HepG2 (cell line): Measurements from ENCODE around the gene GGTA1. TPM values are rescaled to one million over a fixed set of nuclear protein-coding genes. Genes with fewer than 3 reads are reported as not detected.

ENCODE experiments used
- ATAC-seq: fragments of 200-7000 bp; cut with Tn5 transposase; 3 replicates; pipeline ENCODE4 v1.9.1; 2020; ENCODE audit warnings: mild to moderate bottlenecking, moderate library complexity
- BruUV-seq: library from RNA; stranded (reverse); fragments of 400-500 nt; replicated peaks from 2 replicates; lab custom pipeline; 2021; lab: Mats Ljungman, UMichigan
- CTCF ChIA-PET: fragments of 300-600 bp; formaldehyde crosslinking; extraction: SDS; loops from one replicate; lab custom pipeline; 2021; ENCODE audit warnings: low total read pairs, inconsistent platforms, low intra/inter-chr PET ratio; lab: Yijun Ruan, JAX
- POLR2A ChIA-PET: fragments of 350-600 bp; sonication (Branson Sonifier 250); formaldehyde crosslinking; loops from one replicate; lab custom pipeline; 2020; ENCODE audit warnings: antibody characterized with exemption, inconsistent platforms; lab: Yijun Ruan, JAX
- DNase-seq: peaks from one replicate; pipeline ENCODE4 v3.0.0-alpha.2; 2015; ENCODE audit warnings: low spot score
- FAIRE-seq: peaks from 3 replicates; lab custom pipeline; 2011; peaks lifted over from hg19 to GRCh38; lab: Jason Lieb, UNC
- H2AFZ ChIP-seq: one replicate; pipeline ENCODE4 v1.6.1; 2011; ENCODE audit warnings: low read length, inconsistent platforms
- H3K27ac ChIP-seq: fragments of 300-600 bp; 3 replicates; pipeline ENCODE4 v1.8.0; 2011; ENCODE audit warnings: mixed run types, mild to moderate bottlenecking, mixed read lengths, low read length, inconsistent platforms; ENCODE audit not compliant: insufficient read depth; ENCODE audit errors: extremely low read length
- H3K27me3 ChIP-seq, 2 experiments: fragments of 200-600 bp in 1 of 2; 2 replicates in 1 of 2; 3 replicates in 1 of 2; pipeline versions ENCODE4 v1.6.0 to v1.8.0; 2011; ENCODE audit warnings: low read length in 2 of 2, mild to moderate bottlenecking in 2 of 2, moderate library complexity in 2 of 2, inconsistent platforms in 1 of 2; ENCODE audit not compliant: insufficient read depth in 2 of 2, control insufficient read depth in 1 of 2
- H3K36me3 ChIP-seq, 2 experiments: fragments of 200-600 bp in 1 of 2; replicated peaks in 1 of 2; 2 replicates in 1 of 2; 3 replicates in 1 of 2; pipeline versions ENCODE4 v1.5.1 to v1.8.0; 2011; ENCODE audit warnings: low read length in 2 of 2, inconsistent platforms in 1 of 2; ENCODE audit not compliant: insufficient read depth in 2 of 2, control insufficient read depth in 1 of 2
- H3K4me1 ChIP-seq: 2 replicates; pipeline ENCODE4 v1.5.1; 2012; ENCODE audit warnings: low read length, inconsistent platforms; ENCODE audit not compliant: insufficient read depth
- H3K4me2 ChIP-seq: 2 replicates; pipeline ENCODE4 v1.6.0; 2011; ENCODE audit warnings: low read depth, low read length, inconsistent platforms
- H3K4me3 ChIP-seq, 3 experiments: fragments of 200-600 bp in 1 of 3; sonication (generic), shearing (Covaris generic) in 1 of 3; replicated peaks in 1 of 3; 2 replicates each; pipeline ENCODE4 v1.5.1; 2011 to 2016; ENCODE audit warnings: low read length in 3 of 3, inconsistent platforms in 2 of 3, low read depth in 2 of 3, mild to moderate bottlenecking in 2 of 3, control low read depth in 1 of 3, mixed read lengths in 1 of 3; ENCODE audit not compliant: insufficient read depth in 1 of 3
- H3K79me2 ChIP-seq: one replicate; pipeline ENCODE4 v1.6.1; 2011; ENCODE audit warnings: low read length, inconsistent platforms; ENCODE audit not compliant: insufficient read depth
- H3K9ac ChIP-seq: 2 replicates; pipeline ENCODE4 v1.6.0; 2011; ENCODE audit warnings: mild to moderate bottlenecking, low read depth, low read length, inconsistent platforms; ENCODE audit not compliant: insufficient read depth
- H3K9me3 ChIP-seq: 2 replicates; pipeline ENCODE4 v1.5.1; 2012; ENCODE audit warnings: mild to moderate bottlenecking, low read length
- H4K20me1 ChIP-seq: 2 replicates; pipeline ENCODE4 v1.6.0; 2011; ENCODE audit warnings: inconsistent platforms, mild to moderate bottlenecking, low read length, moderate library complexity; ENCODE audit not compliant: insufficient read depth
- MAFG ChIP-seq: sonication (generic); formaldehyde crosslinking; IDR thresholded peaks from 2 replicates; pipeline ENCODE4 v1.5.1; 2020; ENCODE audit warnings: mild to moderate bottlenecking, missing genetic modification reagents
- ZNF224 ChIP-seq: sonication (generic); formaldehyde crosslinking; IDR thresholded peaks from 2 replicates; pipeline ENCODE4 v1.5.0; 2020; ENCODE audit warnings: mild to moderate bottlenecking, missing genetic modification reagents
- ZSCAN30 ChIP-seq: sonication (generic); formaldehyde crosslinking; IDR thresholded peaks from 2 replicates; pipeline ENCODE4 v1.5.0; 2020; ENCODE audit warnings: mild to moderate bottlenecking, missing genetic modification reagents
- WGBS: methylation state at CpG from one replicate; pipeline ENCODE4 v1.1.6; 2017; ENCODE audit warnings: low lambda C conversion rate; 5-methylcytosine and 5-hydroxymethylcytosine counted together
- in situ Hi-C: cut with HindIII; loops from 2 replicates; pipeline ENCODE4 v1.10.0; 2017; ENCODE audit warnings: low pct_unique_long_range_greater_than_20kb; ENCODE audit not compliant: extremely low pct_ligation_motif_present
- intact Hi-C: fragments of 100-400 bp; cut with micrococcal nuclease; formaldehyde crosslinking; loops from one replicate; pipeline ENCODE4 v1.10.0; 2022; ENCODE audit not compliant: unreplicated experiment
- polyA plus RNA-seq, 8 experiments: library from polyadenylated mRNA; depleted of rRNA in 3 of 8; stranded (reverse) in 7 of 8; unstranded in 1 of 8; fragments of >200 nt; fragmentation: Illumina TruSeq in 4 of 8; extraction: Trizol in 4 of 8; gene quantifications; 2 replicates each; pipeline versions ENCODE4 v1.2.1 to v1.2.3, GENCODE V29; 2011 to 2016; ENCODE audit warnings: low read depth in 4 of 8, missing spikeins in 1 of 8, mixed read lengths in 1 of 8; ENCODE audit not compliant: insufficient read depth in 1 of 8
- total RNA-seq, 5 experiments: library from RNA; depleted of rRNA; stranded (reverse); fragments of >200 nt; fragmentation: Illumina TruSeq; extraction: Trizol; gene quantifications; 2 replicates each; pipeline ENCODE4 v1.2.3, GENCODE V29; 2016; ENCODE audit warnings: low read depth in 1 of 5
- TF ChIP-seq, protein P1 (sequence below): sonication (generic); formaldehyde crosslinking; IDR thresholded peaks from 2 replicates; pipeline ENCODE4 v1.4.0; 2020; ENCODE audit warnings: mild to moderate bottlenecking, missing genetic modification reagents, borderline replicate concordance
- TF ChIP-seq, protein P2 (sequence below): IDR thresholded peaks from 2 replicates; pipeline ENCODE4 v1.6.1; 2016; ENCODE audit warnings: mild to moderate bottlenecking
- TF ChIP-seq, protein P3 (sequence below), 2 experiments: fragments of 450-650 bp in 1 of 2; sonication (generic) in 1 of 2; formaldehyde crosslinking in 1 of 2; IDR thresholded peaks; 2 replicates each; pipeline versions ENCODE4 v1.6.1 to v1.8.0; 2016 to 2022; ENCODE audit warnings: antibody characterized with exemption in 1 of 2, mild to moderate bottlenecking in 1 of 2, missing genetic modification reagents in 1 of 2

The GGTA1 gene
- total and polyA plus RNA-seq, 2 of the 13 experiments (the other 11 are each of a cell fraction or from before 2014, with no cell fraction given), result not detected

DNA sequence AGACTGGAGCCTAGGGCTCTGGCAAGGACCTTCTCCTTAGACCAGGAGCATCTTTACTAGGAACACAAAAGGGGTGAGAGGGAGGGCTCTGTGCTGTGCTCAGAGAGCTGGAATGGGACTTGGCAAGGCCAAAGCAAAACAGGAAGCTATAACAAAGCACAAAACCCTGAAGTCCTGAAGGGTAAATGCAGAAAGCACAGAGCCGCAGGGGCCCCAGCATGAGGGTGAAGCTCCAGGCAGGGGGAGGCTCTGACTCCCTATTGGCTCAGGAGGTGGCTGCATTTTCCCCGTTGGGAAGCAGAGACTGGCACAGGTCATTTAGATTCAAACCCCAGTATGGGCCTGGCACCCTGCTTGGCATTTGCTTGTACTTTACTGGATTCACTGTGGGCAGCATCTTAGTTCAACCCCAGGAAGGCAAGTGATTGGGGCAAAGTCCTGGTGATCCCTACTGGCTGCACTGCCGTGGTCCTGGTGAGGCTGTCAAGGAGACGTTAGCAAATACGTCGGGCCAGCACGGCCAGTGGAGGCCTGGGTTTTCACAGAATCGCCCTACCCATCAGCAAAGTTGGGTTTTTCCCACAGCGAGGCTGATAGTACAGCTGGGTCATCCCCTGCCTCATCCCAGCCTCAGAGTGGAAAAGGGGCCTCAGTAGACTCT is 46.3 kb downstream of the GGTA1 start (continued):
- TF ChIP-seq, protein P1, sequence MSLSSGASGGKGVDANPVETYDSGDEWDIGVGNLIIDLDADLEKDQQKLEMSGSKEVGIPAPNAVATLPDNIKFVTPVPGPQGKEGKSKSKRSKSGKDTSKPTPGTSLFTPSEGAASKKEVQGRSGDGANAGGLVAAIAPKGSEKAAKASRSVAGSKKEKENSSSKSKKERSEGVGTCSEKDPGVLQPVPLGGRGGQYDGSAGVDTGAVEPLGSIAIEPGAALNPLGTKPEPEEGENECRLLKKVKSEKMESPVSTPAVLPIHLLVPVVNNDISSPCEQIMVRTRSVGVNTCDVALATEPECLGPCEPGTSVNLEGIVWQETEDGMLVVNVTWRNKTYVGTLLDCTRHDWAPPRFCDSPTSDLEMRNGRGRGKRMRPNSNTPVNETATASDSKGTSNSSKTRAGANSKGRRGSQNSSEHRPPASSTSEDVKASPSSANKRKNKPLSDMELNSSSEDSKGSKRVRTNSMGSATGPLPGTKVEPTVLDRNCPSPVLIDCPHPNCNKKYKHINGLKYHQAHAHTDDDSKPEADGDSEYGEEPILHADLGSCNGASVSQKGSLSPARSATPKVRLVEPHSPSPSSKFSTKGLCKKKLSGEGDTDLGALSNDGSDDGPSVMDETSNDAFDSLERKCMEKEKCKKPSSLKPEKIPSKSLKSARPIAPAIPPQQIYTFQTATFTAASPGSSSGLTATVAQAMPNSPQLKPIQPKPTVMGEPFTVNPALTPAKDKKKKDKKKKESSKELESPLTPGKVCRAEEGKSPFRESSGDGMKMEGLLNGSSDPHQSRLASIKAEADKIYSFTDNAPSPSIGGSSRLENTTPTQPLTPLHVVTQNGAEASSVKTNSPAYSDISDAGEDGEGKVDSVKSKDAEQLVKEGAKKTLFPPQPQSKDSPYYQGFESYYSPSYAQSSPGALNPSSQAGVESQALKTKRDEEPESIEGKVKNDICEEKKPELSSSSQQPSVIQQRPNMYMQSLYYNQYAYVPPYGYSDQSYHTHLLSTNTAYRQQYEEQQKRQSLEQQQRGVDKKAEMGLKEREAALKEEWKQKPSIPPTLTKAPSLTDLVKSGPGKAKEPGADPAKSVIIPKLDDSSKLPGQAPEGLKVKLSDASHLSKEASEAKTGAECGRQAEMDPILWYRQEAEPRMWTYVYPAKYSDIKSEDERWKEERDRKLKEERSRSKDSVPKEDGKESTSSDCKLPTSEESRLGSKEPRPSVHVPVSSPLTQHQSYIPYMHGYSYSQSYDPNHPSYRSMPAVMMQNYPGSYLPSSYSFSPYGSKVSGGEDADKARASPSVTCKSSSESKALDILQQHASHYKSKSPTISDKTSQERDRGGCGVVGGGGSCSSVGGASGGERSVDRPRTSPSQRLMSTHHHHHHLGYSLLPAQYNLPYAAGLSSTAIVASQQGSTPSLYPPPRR (CRISPR knock-in tag), result no peak
- TF ChIP-seq, protein P2, sequence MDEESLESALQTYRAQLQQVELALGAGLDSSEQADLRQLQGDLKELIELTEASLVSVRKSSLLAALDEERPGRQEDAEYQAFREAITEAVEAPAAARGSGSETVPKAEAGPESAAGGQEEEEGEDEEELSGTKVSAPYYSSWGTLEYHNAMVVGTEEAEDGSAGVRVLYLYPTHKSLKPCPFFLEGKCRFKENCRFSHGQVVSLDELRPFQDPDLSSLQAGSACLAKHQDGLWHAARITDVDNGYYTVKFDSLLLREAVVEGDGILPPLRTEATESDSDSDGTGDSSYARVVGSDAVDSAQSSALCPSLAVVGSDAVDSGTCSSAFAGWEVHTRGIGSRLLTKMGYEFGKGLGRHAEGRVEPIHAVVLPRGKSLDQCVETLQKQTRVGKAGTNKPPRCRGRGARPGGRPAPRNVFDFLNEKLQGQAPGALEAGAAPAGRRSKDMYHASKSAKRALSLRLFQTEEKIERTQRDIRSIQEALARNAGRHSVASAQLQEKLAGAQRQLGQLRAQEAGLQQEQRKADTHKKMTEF, result no peak

DNA sequence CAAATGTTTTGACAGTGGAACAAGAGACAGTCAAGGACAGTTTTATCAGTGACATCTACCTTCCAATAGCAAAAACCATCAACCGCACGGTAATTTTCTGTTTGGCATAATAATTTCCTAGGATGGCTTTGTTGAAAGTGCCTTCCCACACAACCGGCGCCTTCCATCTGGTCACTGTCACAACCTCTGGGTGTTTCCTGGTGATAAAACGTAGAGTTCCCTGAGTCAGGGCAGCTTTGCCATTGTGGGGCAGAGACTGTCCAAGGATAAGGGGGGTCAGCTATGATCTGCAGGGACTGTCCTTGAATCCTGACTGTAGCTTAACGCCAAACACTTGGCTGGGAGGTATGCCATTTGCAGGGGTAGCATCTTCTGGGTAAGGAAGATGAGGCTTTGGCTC is 47.6 kb downstream of the GGTA1 start:
- no peak overlapping the region for H3K9ac ChIP-seq
- no peaks in the 10 kb centered on the region for H3K9me3 ChIP-seq
- FAIRE-seq (no peak), ATAC-seq (no peak), DNase-seq (no peak)
- 58% methylated on average over 6 of the region's 6 CpGs for WGBS
- H3K27ac ChIP-seq, result no peak overlapping the region
- H3K4me1 ChIP-seq, result no peaks in the 10 kb centered on the region
- no peaks in the 10 kb centered on the region for H3K36me3 ChIP-seq
- ChIA-PET POLR2A (no interaction called here), CTCF (no interaction called here)
- in situ Hi-C loops, result no loop called here
- peaks cover 2 to 14% of the 10 kb centered on the region in 2 experiments; a peak in 1 of 5 replicates for H3K27me3 ChIP-seq
- no peaks in the 10 kb centered on the region for H4K20me1 ChIP-seq
- intact Hi-C loops, result no loop called here
- no peaks in the 10 kb centered on the region for H3K79me2 ChIP-seq
- no TSS peak for BruUV-seq
- no peak overlapping the region for H3K4me3 ChIP-seq
- no peak overlapping the region for H2AFZ ChIP-seq
- no peak overlapping the region for H3K4me2 ChIP-seq
- no peak for TF ChIP-seq ZSCAN30
- TF ChIP-seq, protein P3, sequence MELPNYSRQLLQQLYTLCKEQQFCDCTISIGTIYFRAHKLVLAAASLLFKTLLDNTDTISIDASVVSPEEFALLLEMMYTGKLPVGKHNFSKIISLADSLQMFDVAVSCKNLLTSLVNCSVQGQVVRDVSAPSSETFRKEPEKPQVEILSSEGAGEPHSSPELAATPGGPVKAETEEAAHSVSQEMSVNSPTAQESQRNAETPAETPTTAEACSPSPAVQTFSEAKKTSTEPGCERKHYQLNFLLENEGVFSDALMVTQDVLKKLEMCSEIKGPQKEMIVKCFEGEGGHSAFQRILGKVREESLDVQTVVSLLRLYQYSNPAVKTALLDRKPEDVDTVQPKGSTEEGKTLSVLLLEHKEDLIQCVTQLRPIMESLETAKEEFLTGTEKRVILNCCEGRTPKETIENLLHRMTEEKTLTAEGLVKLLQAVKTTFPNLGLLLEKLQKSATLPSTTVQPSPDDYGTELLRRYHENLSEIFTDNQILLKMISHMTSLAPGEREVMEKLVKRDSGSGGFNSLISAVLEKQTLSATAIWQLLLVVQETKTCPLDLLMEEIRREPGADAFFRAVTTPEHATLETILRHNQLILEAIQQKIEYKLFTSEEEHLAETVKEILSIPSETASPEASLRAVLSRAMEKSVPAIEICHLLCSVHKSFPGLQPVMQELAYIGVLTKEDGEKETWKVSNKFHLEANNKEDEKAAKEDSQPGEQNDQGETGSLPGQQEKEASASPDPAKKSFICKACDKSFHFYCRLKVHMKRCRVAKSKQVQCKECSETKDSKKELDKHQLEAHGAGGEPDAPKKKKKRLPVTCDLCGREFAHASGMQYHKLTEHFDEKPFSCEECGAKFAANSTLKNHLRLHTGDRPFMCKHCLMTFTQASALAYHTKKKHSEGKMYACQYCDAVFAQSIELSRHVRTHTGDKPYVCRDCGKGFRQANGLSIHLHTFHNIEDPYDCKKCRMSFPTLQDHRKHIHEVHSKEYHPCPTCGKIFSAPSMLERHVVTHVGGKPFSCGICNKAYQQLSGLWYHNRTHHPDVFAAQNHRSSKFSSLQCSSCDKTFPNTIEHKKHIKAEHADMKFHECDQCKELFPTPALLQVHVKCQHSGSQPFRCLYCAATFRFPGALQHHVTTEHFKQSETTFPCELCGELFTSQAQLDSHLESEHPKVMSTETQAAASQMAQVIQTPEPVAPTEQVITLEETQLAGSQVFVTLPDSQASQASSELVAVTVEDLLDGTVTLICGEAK (IDR thresholded peaks at IDR 0.05), result no peak
- TF ChIP-seq, protein P3 (CRISPR knock-in tag; IDR thresholded peaks at IDR 0.05), result no peak
- no peak for TF ChIP-seq MAFG
- TF ChIP-seq ZNF224 (CRISPR knock-in tag), result no peak
